GM21381 (cell line): Measurements from ENCODE around the gene ALS2CL.

ENCODE experiments used
- ATAC-seq: cut with Tn5 transposase; IDR thresholded peaks from one replicate; pipeline ENCODE4 v1.9.1; 2021; ENCODE audit warnings: mild to moderate bottlenecking, moderate library complexity; ENCODE audit not compliant: unreplicated experiment

The ALS2CL gene

DNA sequence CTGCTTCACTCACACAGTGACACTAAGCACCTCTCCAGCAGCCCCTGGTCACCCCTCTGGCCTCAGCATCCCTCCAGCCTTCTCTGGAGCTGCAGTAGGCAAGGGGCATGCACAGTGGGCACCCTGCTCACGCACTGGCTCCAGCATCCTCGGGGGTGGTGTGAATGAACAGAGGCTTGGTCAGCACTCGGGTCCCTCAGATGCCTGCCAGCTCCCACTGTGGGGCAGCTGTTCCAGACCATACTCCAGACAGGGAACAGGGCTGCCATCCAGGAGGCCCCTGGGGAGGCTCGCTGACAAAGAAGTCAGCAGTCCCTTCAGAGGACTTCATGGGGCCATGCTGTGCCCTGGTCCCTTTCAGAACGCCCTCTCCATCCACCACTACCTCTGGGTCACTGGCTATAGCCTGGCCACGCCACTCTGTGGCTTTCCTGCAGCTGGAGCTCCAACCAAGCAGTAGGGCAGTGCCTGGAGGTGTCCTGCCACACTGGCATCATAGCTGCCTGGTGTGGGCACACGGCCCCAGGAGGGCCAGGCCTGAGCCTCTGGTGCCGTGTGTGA, 26.3 kb downstream of the ALS2CL start:
- no peak for ATAC-seq

DNA sequence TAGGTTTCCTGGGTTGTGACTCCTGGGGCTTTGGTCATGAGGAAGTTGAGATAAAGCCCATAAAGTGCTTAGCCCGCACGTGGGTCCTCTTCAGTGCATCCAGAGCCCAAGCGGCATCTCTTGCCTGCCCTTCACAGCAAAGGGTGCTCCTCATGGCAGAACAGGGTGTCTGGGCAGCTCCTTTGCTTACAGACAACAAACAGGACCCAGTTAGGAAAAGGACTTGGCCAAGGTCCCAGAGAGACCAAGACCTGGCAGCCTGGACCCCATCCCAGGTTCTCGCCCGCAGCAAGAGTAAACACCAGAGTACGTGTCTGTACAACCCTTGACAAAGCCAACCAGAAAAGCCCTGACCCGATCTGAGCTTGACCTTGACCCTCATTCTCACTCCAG, 27.0 kb downstream of the ALS2CL start:
- ATAC-seq = no peak

DNA sequence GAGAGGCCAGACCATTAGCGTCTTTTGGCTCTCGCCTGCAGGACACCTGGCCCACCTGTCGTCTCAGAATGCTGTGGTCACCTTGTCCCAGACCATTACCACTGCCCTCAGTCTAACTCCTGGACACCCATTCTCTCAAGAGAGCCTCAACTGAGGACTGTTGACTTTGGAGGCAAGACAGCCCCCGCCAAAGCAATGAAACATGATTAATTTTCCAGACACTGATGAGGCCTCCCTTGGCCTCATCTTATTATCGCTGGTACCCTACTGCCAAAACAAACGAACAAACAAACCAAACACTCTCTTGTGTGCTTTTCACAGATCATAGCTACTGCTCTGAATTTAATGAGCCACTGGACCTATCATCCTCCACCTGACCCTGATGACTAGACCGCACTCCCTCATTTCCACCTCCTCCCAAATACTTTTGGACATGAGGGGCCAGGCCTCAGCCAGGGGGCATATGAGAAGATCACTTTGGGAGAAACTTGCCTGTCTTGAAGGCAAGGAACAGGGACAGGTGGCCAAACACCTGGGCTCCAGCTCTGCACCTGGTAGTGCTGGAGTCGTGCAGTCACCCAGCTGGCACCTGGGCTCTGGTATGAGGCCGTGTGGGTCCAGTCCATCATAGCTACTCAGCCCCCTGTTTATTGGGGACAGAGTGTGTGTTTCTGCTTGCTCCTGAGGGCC, 27.6 kb downstream of the ALS2CL start:
- no peak for ATAC-seq

DNA sequence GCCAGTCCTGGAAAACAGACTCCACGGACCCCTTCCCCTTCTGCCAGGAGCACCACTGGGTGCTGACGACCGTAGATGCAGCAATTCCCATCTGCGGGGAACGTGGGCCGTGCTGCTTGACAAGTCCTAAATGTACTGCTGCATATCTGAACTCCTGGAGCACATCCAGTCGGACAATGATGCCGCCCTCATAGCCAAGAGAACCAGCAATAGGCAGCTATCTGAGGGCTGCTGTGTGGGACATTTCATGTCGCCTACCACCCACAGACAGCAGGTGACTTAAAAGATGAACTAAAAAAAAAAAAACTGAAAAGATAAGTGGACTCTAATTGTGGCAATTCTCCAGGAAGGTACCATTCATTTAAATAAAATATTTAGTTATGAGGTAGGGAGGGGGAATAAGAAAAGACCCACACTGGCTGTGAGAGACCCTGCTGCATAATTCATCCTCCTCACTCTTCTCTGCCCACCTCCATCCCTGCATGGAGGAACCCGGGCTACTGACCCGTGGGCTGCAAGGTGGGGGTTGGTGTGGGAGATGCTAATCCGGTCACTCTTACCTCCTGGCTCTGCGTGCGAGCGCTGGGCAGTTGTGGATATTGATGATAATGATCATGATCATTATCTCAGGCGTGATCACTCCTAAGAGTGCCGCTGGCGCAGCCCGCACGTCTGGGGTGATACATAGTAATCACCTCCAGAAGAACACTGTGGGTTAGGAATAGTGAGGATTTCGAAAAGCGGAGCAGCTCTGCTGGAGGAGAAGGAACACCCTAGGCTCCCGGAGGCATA, 28.3 kb downstream of the ALS2CL start:
- ATAC-seq = no peak

DNA sequence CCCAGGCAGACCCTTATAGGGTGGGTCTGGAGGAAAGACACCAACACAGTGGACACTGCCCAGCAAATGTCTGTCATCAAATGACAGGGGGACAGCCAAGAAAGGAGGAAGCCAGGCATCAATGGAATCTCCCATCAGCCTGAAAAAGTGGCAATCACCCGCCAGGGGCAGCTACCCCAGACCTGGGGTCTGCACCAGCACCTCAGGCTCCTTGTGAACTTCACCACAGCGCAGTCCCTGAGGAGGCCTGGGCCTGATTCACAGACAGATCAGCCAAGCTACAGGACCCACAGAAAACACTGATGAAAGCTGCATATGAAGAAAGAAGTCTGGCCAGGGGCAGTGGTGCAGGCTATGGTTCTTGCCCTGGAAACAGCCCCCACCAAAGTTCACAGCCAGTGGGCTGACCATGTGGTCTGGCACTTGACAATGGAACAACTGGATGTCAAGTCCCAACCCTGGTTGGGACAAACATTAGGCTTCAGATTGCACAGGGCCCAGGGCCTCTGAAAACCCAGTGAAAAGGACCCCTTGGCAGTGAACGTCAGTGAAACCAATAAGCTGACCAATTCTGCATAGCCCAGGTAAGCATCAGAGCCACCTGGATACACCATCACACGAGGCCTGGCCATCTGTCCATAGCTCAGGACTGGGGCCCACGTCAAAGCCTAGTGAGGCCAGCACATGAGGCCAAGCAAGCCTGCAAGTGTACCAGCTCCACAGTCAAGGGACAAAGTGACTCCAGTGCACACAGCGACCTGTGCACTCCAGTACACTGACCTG, 29.1 kb downstream of the ALS2CL start:
- no peak for ATAC-seq

DNA sequence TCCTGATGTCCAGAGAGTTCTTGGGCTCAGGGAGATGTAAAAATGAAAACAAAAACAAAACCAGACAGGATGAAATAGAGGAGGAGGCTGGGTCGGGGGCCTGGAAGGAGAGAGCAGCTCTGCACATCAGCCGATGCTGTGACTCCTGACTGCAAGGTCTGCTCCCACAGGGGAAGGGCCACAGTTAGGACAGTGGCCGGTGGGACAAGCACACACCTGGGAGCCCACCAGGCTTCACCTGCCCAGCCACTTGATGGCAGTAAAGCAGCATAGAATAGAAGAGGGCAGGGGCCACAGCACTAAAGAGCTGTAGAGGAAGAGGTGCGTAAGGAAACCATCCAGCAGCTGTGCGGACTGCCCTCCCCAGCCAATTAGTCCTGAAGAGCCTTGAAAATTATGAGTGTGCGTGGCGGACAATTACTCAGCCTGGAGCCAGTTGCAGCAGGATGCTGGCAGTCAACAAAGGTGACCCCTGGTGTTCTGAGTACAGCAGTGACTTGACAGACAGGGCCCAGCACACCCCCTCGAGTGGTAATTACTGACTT, 29.8 kb downstream of the ALS2CL start:
- ATAC-seq = no peak

DNA sequence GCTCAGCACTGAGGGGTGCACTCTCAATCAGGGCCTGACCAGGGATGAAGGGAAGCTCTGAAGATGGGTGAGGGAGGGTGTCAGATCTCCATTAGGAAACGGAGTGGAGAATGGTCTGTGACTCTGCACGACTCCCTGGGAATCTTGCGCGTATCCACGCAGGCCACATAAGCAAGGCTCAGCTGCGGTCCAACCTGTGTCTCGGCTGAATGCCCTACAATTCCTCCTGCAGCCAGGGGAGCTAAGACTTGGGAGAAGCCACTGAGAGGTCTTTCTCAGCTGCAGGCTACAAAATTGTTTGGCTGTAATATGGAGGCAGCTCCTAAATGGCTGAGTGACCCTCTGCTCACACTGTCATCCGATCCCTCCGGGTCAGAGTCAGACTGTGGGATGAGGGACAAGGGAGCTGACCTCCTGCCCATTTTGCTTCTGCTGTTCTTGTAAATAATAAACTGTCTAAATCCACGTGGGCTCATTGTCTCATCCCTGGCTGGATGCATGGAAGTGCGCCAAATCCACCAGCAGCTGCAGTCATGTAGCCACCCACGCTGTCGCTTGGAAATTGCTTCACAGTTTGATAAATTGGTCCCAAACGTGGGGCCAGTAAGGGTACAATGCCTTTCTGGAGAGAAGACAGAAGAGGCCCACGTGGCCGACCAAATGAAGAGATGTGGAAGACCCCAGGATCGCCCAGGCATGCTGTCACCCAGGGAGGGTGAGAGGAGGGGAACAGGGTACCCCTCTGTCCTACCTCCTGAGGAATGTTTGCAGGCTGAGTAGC, 30.5 kb downstream of the ALS2CL start:
- no peak for ATAC-seq

DNA sequence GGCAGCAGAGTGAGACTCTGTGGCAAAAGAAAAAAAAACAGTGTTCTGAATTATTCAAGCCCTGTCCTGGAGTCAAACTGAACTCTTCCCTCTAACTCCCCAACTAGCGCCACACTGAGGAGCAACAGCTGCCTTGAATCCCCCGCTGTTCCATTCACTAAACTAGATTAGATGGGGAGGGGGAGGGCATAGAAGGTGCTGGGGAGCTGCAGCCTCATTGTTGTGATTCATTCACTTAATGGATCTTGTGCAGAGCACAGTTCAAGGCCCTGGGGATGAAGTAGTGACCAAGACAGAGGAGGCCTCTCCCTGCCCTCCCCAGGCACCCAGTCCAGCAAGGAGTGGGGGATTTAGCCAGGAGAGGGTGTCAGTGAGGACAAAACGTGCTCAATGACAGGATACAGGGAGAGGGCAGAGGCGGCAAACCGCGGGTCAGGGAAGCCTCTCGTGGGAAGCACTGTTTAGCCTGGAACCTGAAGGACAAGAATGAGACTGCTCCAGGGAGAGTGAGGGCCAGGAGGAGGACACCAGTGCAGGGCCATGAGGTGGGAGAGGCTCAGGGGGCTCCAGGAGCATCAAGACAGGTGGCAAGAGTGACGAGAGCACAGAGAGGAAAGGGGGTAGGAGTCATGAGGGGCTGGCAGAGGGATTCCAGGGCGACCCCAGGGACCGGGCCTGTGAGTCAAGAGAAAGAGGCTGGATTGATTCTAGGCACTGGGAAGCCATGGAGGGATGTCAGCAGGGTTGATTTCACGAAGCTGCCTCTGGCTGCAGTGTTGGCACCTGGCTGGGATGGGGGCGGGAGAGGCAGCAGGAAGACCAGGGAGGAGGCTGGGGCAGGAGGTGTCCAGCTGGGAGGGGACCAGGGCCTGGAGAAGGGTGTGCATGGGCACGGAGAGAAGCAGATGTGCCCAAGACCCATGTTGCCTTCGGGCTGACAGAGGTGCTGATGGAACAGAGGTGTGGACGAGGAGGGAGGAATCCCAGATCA, 31.4 kb downstream of the ALS2CL start:
- ATAC-seq = no peak

DNA sequence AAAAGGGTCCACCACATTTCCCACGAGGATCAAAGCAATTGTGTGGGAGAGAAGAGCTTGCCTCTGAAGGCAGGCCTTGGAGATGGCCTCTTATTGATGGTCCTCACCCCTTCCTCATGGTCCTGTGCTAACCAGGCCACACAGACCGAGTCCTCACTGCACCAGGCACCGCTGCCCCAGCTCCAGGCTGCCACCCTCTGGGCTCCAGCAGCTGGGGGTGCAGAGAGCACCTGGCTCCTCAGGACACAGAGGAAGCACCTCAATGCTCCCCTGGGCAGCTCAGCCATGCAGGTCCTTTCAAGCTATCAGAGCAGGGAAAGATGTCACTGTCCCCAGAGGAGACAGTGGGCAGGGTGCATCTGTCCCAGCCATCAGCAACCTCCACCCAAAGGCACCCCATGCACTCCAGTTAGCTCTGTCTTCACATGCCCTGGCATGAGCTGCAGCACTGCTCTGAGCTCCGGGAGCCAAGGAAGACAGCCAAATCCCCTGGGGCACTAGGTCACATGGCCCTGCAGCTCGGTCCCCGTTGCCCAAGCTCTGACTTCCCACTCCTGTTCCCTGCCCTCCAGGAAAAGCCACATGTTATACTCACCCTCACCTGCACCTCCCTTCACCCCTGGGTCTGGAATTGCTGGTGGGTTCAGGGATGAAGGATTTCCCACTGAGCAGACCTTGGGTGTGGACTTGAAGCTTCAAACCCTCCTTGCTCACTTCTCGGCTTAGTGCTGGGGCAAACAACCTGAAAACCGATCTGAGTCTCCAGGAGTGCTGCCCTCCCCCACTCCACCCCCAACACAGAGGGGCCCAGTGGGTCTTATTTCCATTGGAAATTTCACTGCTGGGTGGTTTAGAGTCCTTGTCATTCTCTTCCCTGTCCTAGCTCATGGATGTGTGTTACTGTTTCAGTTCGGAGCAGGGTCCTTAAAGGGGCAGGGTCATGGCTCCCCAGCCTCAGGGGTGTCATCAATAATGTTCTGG, 32.6 kb downstream of the ALS2CL start:
- ATAC-seq = no peak

DNA sequence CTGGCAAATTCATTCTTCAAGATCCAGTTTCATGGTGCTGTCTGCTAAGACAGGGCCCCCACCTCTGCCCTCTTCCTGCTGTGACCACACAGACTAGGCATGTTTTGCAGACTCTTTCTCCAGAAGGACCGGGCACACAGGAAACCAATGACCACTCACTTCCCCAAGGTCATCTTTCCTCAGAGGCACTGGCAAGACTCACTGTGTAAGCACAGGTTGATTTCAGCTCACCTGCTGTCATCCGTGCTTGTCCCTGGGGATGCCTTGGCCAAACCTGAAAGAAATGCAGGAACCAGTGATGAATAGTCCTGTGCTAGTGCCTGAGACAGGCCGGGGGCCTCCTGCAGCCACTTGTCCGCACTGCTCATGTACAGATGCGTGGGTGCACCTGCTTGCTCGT, 33.5 kb downstream of the ALS2CL start:
- ATAC-seq = no peak

DNA sequence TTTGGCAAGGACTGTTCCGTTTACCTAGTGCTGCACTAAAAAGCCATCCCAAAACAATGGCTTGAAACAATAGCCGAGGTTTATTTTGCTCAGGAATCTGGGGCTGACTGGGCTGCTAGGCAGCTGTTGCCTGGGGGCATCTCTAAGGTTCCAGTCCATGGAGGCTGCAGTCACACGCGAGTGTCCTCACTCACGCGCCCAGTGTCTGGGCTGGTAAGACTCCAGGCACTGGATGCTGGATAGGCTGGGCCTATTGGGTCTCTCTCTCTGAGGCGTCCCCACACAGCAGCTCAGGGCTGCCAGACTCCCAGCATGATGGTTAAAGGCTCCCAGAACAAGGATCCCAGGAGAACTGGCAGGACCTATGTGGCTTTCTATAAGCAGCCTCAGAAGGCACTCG, 34.2 kb downstream of the ALS2CL start:
- no peak for ATAC-seq

DNA sequence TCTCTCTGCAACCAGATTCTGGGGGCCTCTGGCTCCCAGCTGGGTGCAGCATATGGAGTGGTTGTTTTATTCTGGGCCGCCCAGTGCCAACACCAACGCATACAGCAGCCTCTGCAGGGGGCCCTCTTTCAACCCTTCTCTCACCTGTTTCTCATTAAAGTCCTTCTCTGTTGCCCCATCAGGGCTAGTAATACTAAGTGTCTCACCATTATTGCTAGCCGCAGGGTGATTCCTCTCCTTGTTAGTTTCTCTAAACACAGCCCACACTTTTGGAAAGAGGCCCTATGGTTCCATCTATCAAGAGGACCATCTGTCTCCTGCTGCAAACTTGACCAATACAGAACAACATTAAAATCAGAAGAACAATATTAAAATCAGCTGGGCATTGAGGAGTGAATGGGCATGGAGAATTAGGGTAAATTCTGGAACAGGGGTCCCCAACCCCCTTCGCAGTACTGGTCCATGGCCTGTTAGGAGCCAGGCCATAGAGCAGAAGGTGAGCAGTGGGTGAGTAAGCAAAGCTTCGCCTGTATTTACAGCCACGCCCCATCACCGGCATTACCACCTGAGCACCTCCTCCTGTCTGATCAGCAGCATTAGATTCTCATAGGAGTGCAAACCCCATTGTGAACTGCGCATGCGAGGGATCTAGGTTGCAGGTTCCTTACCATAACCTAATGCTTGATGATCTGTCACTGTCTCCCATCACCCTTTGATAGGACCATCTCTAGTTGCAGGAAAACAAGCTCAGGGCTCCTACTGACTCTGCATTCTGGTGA, 36.5 kb downstream of the ALS2CL start:
- ATAC-seq = no peak

DNA sequence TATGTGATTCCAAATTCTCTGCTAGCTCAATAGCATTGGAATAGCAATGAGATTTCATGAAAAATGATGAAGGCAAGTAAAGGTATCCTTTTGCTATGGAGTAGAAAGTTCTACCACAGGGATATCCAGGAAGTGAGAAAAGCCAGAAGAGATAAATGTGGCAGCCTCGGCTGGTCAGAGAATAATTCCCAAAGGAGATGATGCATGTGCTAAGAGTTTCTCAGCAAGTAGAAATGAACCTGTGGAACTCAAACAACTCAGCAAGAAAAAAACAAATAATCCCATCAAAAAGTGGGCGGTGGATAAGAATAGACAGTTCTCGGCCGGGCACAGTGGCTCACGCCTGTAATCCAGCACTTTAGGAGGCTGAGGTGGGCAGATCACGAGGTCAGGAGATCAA, 38.2 kb downstream of the ALS2CL start:
- no peak for ATAC-seq

DNA sequence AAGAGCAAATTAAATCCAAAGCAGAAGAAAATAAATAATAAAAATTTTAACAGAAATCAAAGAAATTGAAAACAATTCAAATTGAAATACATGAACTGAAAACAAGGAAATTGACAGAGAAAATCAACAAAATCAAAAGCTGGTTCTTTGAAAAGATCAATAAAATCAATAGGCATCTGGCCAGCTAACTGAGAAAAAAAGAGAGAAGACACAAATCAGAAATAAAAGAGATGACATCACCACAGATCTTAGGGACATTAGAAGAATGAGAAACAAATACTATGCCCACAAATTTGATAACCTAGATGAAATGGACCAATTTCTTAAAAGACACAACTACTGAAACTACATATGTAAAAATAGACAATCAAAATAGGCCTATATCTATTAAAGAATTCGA, 42.4 kb downstream of the ALS2CL start:
- no peak for ATAC-seq

DNA sequence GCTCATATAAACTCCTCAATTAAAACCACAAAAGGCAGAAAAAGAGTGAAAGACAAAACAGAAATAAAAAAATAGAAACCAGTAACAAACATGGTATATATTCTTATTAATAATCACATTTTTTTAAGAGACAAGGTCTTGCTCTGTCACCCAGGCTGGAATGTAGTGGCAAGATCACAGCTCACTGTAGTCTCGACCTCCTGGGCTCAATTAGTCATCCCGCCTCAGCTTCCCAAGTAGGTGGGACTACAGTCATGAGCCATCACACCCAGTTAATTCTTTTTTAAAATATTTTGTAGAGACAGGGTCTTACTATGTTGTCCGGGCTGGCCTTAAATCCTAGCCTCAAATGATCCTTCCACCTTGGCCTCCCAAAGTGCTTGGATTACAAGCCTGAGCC, 44.0 kb downstream of the ALS2CL start:
- ATAC-seq = no peak

DNA sequence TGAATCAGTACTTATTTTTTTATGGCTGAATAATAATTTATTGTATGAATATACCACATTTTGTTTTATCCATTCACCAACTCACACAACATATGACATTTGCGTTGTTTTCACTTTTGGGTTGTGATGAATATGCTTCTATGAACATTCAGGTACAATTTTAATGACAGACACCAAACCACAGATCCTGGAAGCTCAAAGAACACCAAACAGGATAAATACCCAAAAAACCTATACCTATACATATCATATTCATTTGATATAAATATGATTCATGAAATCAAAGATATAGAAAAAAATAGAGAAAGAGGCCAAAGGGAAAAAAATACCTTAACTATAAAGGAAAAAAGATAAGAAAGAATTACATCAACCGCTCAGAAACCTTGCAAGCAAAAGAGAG, 45.4 kb downstream of the ALS2CL start:
- no peak for ATAC-seq

DNA sequence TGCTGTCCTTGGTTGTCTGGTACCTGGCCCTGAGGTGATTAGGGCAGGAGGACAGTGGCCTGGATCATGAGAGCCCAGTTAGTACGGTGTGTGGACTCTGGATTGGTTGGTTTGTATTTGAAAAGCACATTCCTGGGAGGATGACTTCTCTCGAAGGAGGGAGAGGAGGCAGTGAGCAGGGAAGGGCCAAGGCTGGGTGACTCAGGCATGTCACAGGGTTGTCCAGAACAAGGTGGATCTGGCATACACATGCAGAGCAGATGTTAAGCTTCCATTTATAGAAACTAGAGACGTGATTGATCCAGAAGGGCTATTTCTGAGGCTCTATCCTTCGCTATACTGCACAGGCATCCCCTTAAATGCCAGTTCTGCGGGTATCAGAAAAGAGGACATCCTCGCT, 46.8 kb downstream of the ALS2CL start:
- no peak for ATAC-seq
